Prostate gland (tissue), 2 donors: ENCODE results near the gene DAZAP1.

Source experiments
- CTCF ChIP-seq, 4 experiments: fragments of 200-600 bp in 2 of 4; fragments of 450-650 bp in 2 of 4; sonication (generic) in 2 of 4; IDR thresholded peaks; 1 replicate in 3 of 4; 2 replicates in 1 of 4; pipeline ENCODE4 v1.5.1; 2016 to 2019; ENCODE audit warnings: antibody characterized with exemption in 4 of 4, mild to moderate bottlenecking in 2 of 4, moderate library complexity in 2 of 4
- POLR2A ChIP-seq: fragments of 450-650 bp; IDR thresholded peaks from one replicate; pipeline ENCODE4 v1.6.1; 2016; ENCODE audit warnings: antibody characterized with exemption, mild to moderate bottlenecking
- POLR2AphosphoS5 ChIP-seq: sonication (generic); formaldehyde crosslinking; IDR thresholded peaks from one replicate; pipeline ENCODE4 v1.6.1; 2017; ENCODE audit warnings: antibody characterized with exemption

GRCh38 chr19:1408300-1409203, 1.2 kb downstream of the DAZAP1 start:
- TF ChIP-seq CTCF (IDR thresholded peaks at IDR 0.05): no peak
- no peak for TF ChIP-seq POLR2AphosphoS5
- TF ChIP-seq POLR2A: no peak
